H1 (cell line): Measurements from ENCODE around the gene ARHGAP28. TPM values are rescaled to one million over a fixed set of nuclear protein-coding genes. Genes with fewer than 3 reads are reported as not detected.

ENCODE experiments used
- CTCF ChIA-PET: fragments of 300-600 bp; sonication (Branson Sonifier 250); formaldehyde crosslinking; loops from one replicate; lab custom pipeline; 2021; ENCODE audit not compliant: partially characterized antibody; lab: Charles Lee
- POLR2A ChIA-PET: fragments of 300-600 bp; sonication (Branson Sonifier 250); formaldehyde crosslinking; loops from one replicate; lab custom pipeline; 2021; ENCODE audit warnings: inconsistent platforms; ENCODE audit not compliant: partially characterized antibody; lab: Charles Lee
- DNase-seq, 2 experiments: peaks; one replicate each; pipeline versions ENCODE4 v3.0.0 to v3.0.0-alpha.2; 2010 to 2022; ENCODE audit warnings: low spot score in 2 of 2, low read depth in 1 of 2, mixed read lengths in 1 of 2
- FAIRE-seq: peaks from 2 replicates; lab custom pipeline; 2011; peaks lifted over from hg19 to GRCh38; lab: Jason Lieb, UNC
- H2AFZ ChIP-seq: 2 replicates; pipeline ENCODE4 v1.8.1; 2012; ENCODE audit warnings: low read length, inconsistent platforms
- H2AK5ac ChIP-seq: 2 replicates; pipeline ENCODE4 v1.6.1; 2013; ENCODE audit warnings: low read depth, low read length
- H2BK120ac ChIP-seq: replicated peaks from 2 replicates; pipeline ENCODE3; 2013; ENCODE audit warnings: low read depth, low read length, inconsistent platforms
- H2BK12ac ChIP-seq: 2 replicates; pipeline ENCODE4 v1.6.1; 2013; ENCODE audit warnings: low read depth, low read length
- H2BK15ac ChIP-seq: 2 replicates; pipeline ENCODE4 v1.6.1; 2013; ENCODE audit warnings: low read length
- H2BK20ac ChIP-seq: 2 replicates; pipeline ENCODE4 v1.6.1; 2013; ENCODE audit warnings: low read length
- H2BK5ac ChIP-seq: 2 replicates; pipeline ENCODE4 v1.6.1; 2013; ENCODE audit warnings: low read depth, low read length
- H3K14ac ChIP-seq: 2 replicates; pipeline ENCODE4 v1.6.1; 2013; ENCODE audit warnings: inconsistent platforms; ENCODE audit not compliant: insufficient read length
- H3K18ac ChIP-seq: 2 replicates; pipeline ENCODE4 v1.6.1; 2013; ENCODE audit warnings: low read length; ENCODE audit errors: extremely low read depth
- H3K23ac ChIP-seq: 2 replicates; pipeline ENCODE4 v1.6.1; 2013; ENCODE audit warnings: inconsistent platforms; ENCODE audit not compliant: insufficient read length
- H3K23me2 ChIP-seq: 2 replicates; pipeline ENCODE4 v1.6.1; 2013; ENCODE audit warnings: low read depth, low read length
- H3K27ac ChIP-seq: 2 replicates; pipeline ENCODE4 v1.6.1; 2011; ENCODE audit warnings: low read depth, low read length, inconsistent platforms
- H3K27me3 ChIP-seq, 4 experiments: replicated peaks in 1 of 4; 1 replicate in 1 of 4; 2 replicates in 3 of 4; pipeline versions ENCODE4 v1.6.1 to v1.8.1; 2011 to 2013; ENCODE audit warnings: low read length in 3 of 4, mild to moderate bottlenecking in 3 of 4, inconsistent platforms in 2 of 4, mixed read lengths in 2 of 4, moderate library complexity in 1 of 4; ENCODE audit not compliant: control insufficient read depth in 3 of 4, insufficient read depth in 3 of 4; ENCODE audit errors: extremely low read depth in 1 of 4
- H3K36me3 ChIP-seq, 4 experiments: 2 replicates each; pipeline versions ENCODE4 v1.6.1 to v1.8.1; 2011 to 2013; ENCODE audit warnings: mild to moderate bottlenecking in 4 of 4, low read length in 3 of 4, moderate library complexity in 2 of 4, control low read depth in 1 of 4, inconsistent platforms in 1 of 4; ENCODE audit not compliant: insufficient read depth in 4 of 4, control insufficient read depth in 2 of 4
- H3K4ac ChIP-seq: replicated peaks from 2 replicates; pipeline ENCODE3; 2013; ENCODE audit warnings: low read length, low read depth, mixed read lengths, inconsistent platforms; ENCODE audit not compliant: insufficient read length
- H3K4me1 ChIP-seq, 4 experiments: replicated peaks in 1 of 4; 1 replicate in 1 of 4; 2 replicates in 3 of 4; pipeline versions ENCODE4 v1.6.1 to v1.8.1; 2011 to 2013; ENCODE audit warnings: low read length in 3 of 4, inconsistent platforms in 2 of 4, mixed read lengths in 1 of 4; ENCODE audit not compliant: insufficient read depth in 4 of 4, control insufficient read depth in 3 of 4
- H3K4me2 ChIP-seq, 2 experiments: 2 replicates each; pipeline versions ENCODE4 v1.6.1 to v1.8.1; 2011 to 2013; ENCODE audit warnings: low read depth in 2 of 2, low read length in 2 of 2, control low read depth in 1 of 2, inconsistent platforms in 1 of 2, mild to moderate bottlenecking in 1 of 2; ENCODE audit not compliant: insufficient read depth in 1 of 2
- H3K4me3 ChIP-seq, 4 experiments: fragments of 200-600, 300-600 bp in 1 of 4; sonication (generic), shearing (Covaris generic), sonication (Bioruptor Twin) in 1 of 4; 2 replicates each; pipeline versions ENCODE4 v1.5.1 to v1.8.1; 2011 to 2016; ENCODE audit warnings: low read length in 4 of 4, low read depth in 3 of 4, control low read depth in 2 of 4, inconsistent platforms in 2 of 4, mild to moderate bottlenecking in 2 of 4, mixed read lengths in 1 of 4, moderate library complexity in 1 of 4; ENCODE audit not compliant: insufficient read depth in 2 of 4; ENCODE audit errors: extremely low read depth in 1 of 4
- H3K56ac ChIP-seq: replicated peaks from 2 replicates; pipeline ENCODE3; 2013; ENCODE audit warnings: low read depth, mild to moderate bottlenecking, mixed read lengths, low read length, inconsistent platforms; ENCODE audit not compliant: insufficient read length
- H3K79me1 ChIP-seq: 2 replicates; pipeline ENCODE4 v1.6.1; 2013; ENCODE audit warnings: low read depth, low read length, control low read depth
- H3K79me2 ChIP-seq, 2 experiments: 2 replicates each; pipeline versions ENCODE4 v1.6.1 to v1.8.1; 2012 to 2013; ENCODE audit warnings: low read length in 2 of 2, mild to moderate bottlenecking in 2 of 2, inconsistent platforms in 1 of 2; ENCODE audit not compliant: insufficient read depth in 2 of 2, control insufficient read depth in 1 of 2
- H3K9ac ChIP-seq, 4 experiments: replicated peaks in 1 of 4; 1 replicate in 1 of 4; 2 replicates in 3 of 4; pipeline versions ENCODE4 v1.6.1 to v1.8.1; 2011 to 2013; ENCODE audit warnings: low read depth in 3 of 4, low read length in 3 of 4, control low read depth in 2 of 4, mild to moderate bottlenecking in 2 of 4, moderate library complexity in 2 of 4, inconsistent platforms in 1 of 4; ENCODE audit errors: extremely low read depth in 1 of 4
- H3K9me3 ChIP-seq, 2 experiments: 2 replicates each; pipeline versions ENCODE4 v1.6.1 to v1.8.1; 2012 to 2013; ENCODE audit warnings: mild to moderate bottlenecking in 2 of 2, moderate library complexity in 2 of 2, control low read depth in 1 of 2, inconsistent platforms in 1 of 2, low read depth in 1 of 2, low read length in 1 of 2, mixed read lengths in 1 of 2; ENCODE audit not compliant: insufficient read depth in 2 of 2
- H4K20me1 ChIP-seq, 2 experiments: replicated peaks in 1 of 2; 2 replicates each; pipeline versions ENCODE3 to v1.8.1; 2011 to 2013; ENCODE audit warnings: inconsistent platforms in 2 of 2, low read length in 2 of 2, mild to moderate bottlenecking in 1 of 2; ENCODE audit not compliant: insufficient read depth in 2 of 2, control insufficient read depth in 1 of 2
- H4K5ac ChIP-seq: 2 replicates; pipeline ENCODE4 v1.6.1; 2013; ENCODE audit warnings: low read length, low read depth, mixed read lengths, inconsistent platforms; ENCODE audit not compliant: insufficient read length
- H4K8ac ChIP-seq: 2 replicates; pipeline ENCODE4 v1.8.0; 2013; ENCODE audit warnings: mild to moderate bottlenecking, moderate library complexity, low read length, inconsistent platforms; ENCODE audit not compliant: insufficient read depth; ENCODE audit errors: extremely low read depth
- H4K91ac ChIP-seq: replicated peaks from 2 replicates; pipeline ENCODE3; 2013; ENCODE audit warnings: low read length, mixed read lengths, inconsistent platforms; ENCODE audit not compliant: insufficient read length
- CBX5 ChIP-seq: fragments of 300-800, 300-1000 bp; sonication (generic); IDR thresholded peaks from 2 replicates; pipeline ENCODE4 v1.7.1; 2016; ENCODE audit warnings: antibody characterized with exemption, low read length, low read depth
- TCF12 ChIP-seq: IDR thresholded peaks from 2 replicates; pipeline ENCODE4 v1.6.1; 2011; ENCODE audit warnings: low read depth, mild to moderate bottlenecking, low read length
- WGBS, 2 experiments: shearing (Covaris generic) in 1 of 2; methylation state at CpG; one replicate each; pipeline versions ENCODE4 v1.1.6 to v1.1.7; 2013 to 2015; ENCODE audit warnings: low lambda C conversion rate in 2 of 2, mixed read lengths in 2 of 2, inconsistent platforms in 1 of 2, low coverage in 1 of 2, missing lambda C conversion rate in 1 of 2; ENCODE audit not compliant: insufficient replicate concordance in 2 of 2, insufficient coverage in 1 of 2, insufficient read length in 1 of 2; ENCODE audit errors: extremely low coverage in 1 of 2, missing lambda C conversion rate in 1 of 2; 5-methylcytosine and 5-hydroxymethylcytosine counted together
- polyA plus RNA-seq, 7 experiments: library from polyadenylated mRNA; depleted of rRNA in 3 of 7; stranded (reverse) in 5 of 7; unstranded in 2 of 7; fragments of >200 nt in 5 of 7; fragments of 200-250 nt in 2 of 7; gene quantifications; 1 replicate in 5 of 7; 2 replicates in 1 of 7; 4 replicates in 1 of 7; pipeline versions ENCODE4 v1.2.1 to v1.2.3, GENCODE V29; 2011 to 2013; ENCODE audit warnings: missing spikeins in 2 of 7, mixed read lengths in 2 of 7
- total RNA-seq: library from RNA; stranded (reverse); fragmentation: NEBNext Ultra II Directional; extraction: Animal tissue kit (Norgen Biotek cat#: 25700); gene quantifications from 2 replicates; pipeline ENCODE4 v1.2.1, GENCODE V29; 2021

The ARHGAP28 gene
- total and polyA plus RNA-seq, 2 of the 8 experiments (the other 6 are each of a cell fraction or from before 2014, with no cell fraction given), result 2.9 to 14.4 TPM

DNA sequence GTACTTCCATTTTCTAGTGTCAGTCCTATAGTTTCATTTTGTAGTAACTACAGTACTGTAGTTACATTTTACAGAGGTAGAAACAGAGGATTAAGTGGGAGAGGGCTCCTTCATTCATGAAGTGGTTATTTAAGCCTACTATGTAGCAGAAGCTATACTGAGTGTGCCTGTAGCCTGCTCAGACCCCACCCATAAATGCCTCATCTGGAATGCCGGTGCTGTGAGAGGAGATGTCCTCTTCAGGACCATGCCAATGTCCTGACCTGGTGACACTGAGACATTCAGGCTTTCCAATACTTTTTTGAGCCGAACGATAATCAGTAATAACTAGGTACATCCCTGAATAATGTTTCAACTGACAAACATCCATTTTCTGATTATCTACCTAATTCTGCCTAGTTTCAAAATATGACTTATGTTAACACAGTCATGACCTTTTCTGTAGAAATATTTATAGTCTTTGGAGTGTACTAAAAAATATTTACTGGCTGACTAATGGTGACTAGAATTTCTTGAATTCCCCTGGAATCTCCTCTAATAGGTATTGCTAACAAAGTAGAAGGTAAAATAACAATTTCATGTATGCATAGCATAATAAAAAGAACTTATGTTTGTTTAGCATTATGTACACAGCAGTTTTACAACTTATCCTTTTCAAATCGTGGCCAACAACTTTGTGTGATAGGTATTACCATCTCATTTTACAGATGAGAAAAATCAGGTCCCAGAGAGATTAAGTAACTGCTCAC is 10.2 kb upstream of the ARHGAP28 start:
- H2BK120ac ChIP-seq, result no peak overlapping the region
- no peak overlapping the region for H2BK20ac ChIP-seq
- no peak overlapping the region for H3K4me3 ChIP-seq
- no peak overlapping the region for H2BK12ac ChIP-seq
- H3K56ac ChIP-seq, result no peak overlapping the region
- H3K27me3 ChIP-seq, result no peaks in the 10 kb centered on the region
- 89% methylated on average over 4 of the region's 4 CpGs; no CpG with 5 or more reads in 1 of the 2 experiments for WGBS, 2 experiments
- no peak overlapping the region for H3K18ac ChIP-seq
- H3K27ac ChIP-seq, result no peak overlapping the region
- no peak overlapping the region for H3K9ac ChIP-seq
- H2AFZ ChIP-seq, result no peak overlapping the region
- H3K14ac ChIP-seq, result no peak overlapping the region
- CTCF ChIA-PET, result no interaction called here
- no peaks in the 10 kb centered on the region; a peak in 2 of 7 replicates for H3K4me1 ChIP-seq
- H2BK5ac ChIP-seq, result no peak overlapping the region
- no peaks in the 10 kb centered on the region for H4K20me1 ChIP-seq
- no peak overlapping the region for H2BK15ac ChIP-seq
- H3K23me2 ChIP-seq, result no peaks in the 10 kb centered on the region; the same call in 1 of the 2 replicates
- H2AK5ac ChIP-seq, result no peak overlapping the region
- H4K8ac ChIP-seq, result no peak overlapping the region
- H3K4me2 ChIP-seq, result no peak overlapping the region
- H3K23ac ChIP-seq, result no peak overlapping the region
- DNase-seq (no peak), FAIRE-seq (no peak)
- no peak overlapping the region for H4K5ac ChIP-seq
- H3K4ac ChIP-seq, result no peak overlapping the region
- no peaks in the 10 kb centered on the region for H3K36me3 ChIP-seq
- H3K79me1 ChIP-seq, result no peaks in the 10 kb centered on the region
- H3K9me3 ChIP-seq, result no peaks in the 10 kb centered on the region
- no peaks in the 10 kb centered on the region for H3K79me2 ChIP-seq
- no peak overlapping the region for H4K91ac ChIP-seq
- POLR2A ChIA-PET, result no interaction called here
- no peak for TF ChIP-seq TCF12
- no peak for TF ChIP-seq CBX5
